ENCODE results near the gene ABHD12B. TPM values are rescaled to one million over a fixed set of nuclear protein-coding genes. Genes with fewer than 3 reads are reported as not detected.
"Not testable (repeated sequence)": the region's sequence is repeated elsewhere in the genome, so short reads cannot be mapped to it uniquely, and the experiment has no call there.

ABHD12B gene
- total and polyA plus RNA-seq, 4 donors, result 0.28 to 1.5 (median 0.94) TPM

GRCh38 chr14:50910495-50911420, 38.9 kb downstream of the ABHD12B start:
- H3K9me3 ChIP-seq (ENCODE audit: control insufficient read depth, insufficient read depth, low read length), result no peaks in the 10 kb centered on the region
- DNase-seq (ENCODE audit: low read depth in 4 of 6, low spot score in 6 of 6), result no peak
- H3K27ac ChIP-seq (ENCODE audit: low read depth, low read length), result no peak overlapping the region
- H3K27me3 ChIP-seq (ENCODE audit: control insufficient read depth, insufficient read depth, low read length), result no peaks in the 10 kb centered on the region
- H3K4me3 ChIP-seq (ENCODE audit: low read depth, low read length), result no peak overlapping the region
- H3K36me3 ChIP-seq (ENCODE audit: control insufficient read depth, insufficient read depth, low read length), result peaks cover 8% of the 10 kb centered on the region
- no peaks in the 10 kb centered on the region for H3K4me1 ChIP-seq (ENCODE audit: control insufficient read depth, insufficient read depth, low read length)
- 76% methylated on average over 3 of the region's 5 CpGs for WGBS (ENCODE audit: insufficient coverage)

- peaks cover 10% of the 10 kb centered on the region for H3K36me3 ChIP-seq (ENCODE audit: control insufficient read depth, insufficient read depth, low read length)
- H3K27ac ChIP-seq (ENCODE audit: low read depth, low read length), result no peak overlapping the region
- WGBS (ENCODE audit: insufficient coverage), result 91% methylated on average over 4 of the region's 6 CpGs
Observed at GRCh38 chr14:50917449-50917848, 45.6 kb downstream of the ABHD12B start.

GRCh38 chr14:50919524-50919923, 47.7 kb downstream of the ABHD12B start:
- not testable (repeated sequence) for H3K27ac ChIP-seq (ENCODE audit: low read depth, low read length); H3K4me1 ChIP-seq (ENCODE audit: control insufficient read depth, insufficient read depth, low read length); H3K36me3 ChIP-seq (ENCODE audit: control insufficient read depth, insufficient read depth, low read length); H3K27me3 ChIP-seq (ENCODE audit: control insufficient read depth, insufficient read depth, low read length); H3K4me3 ChIP-seq (ENCODE audit: low read depth, low read length); H3K9me3 ChIP-seq (ENCODE audit: control insufficient read depth, insufficient read depth, low read length); DNase-seq (ENCODE audit: low read depth in 4 of 6, low spot score in 6 of 6)
- no CpG with 5 or more reads among the region's 5 CpGs for WGBS (ENCODE audit: insufficient coverage)

More at GRCh38 chr14:50917449-50917848, 45.6 kb downstream of the ABHD12B start:
- no peak for DNase-seq (ENCODE audit: low read depth in 4 of 6, low spot score in 6 of 6)
- H3K4me1 ChIP-seq (ENCODE audit: control insufficient read depth, insufficient read depth, low read length), result no peaks in the 10 kb centered on the region
- H3K4me3 ChIP-seq (ENCODE audit: low read depth, low read length), result no peak overlapping the region
- H3K9me3 ChIP-seq (ENCODE audit: control insufficient read depth, insufficient read depth, low read length), result no peaks in the 10 kb centered on the region
- H3K27me3 ChIP-seq (ENCODE audit: control insufficient read depth, insufficient read depth, low read length), result no peaks in the 10 kb centered on the region

- DNase-seq (ENCODE audit: low read depth in 4 of 6, low spot score in 6 of 6), result no peak
- peaks cover 5% of the 10 kb centered on the region for H3K36me3 ChIP-seq (ENCODE audit: control insufficient read depth, insufficient read depth, low read length)
Observed at GRCh38 chr14:50920482-50921230, 48.8 kb downstream of the ABHD12B start.

GRCh38 chr14:50922803-50923202, 51.0 kb downstream of the ABHD12B start:
- Histone ChIP-seq H3K36me3 (ENCODE audit: control insufficient read depth, insufficient read depth, low read length) (no peaks in the 10 kb centered on the region), H3K27ac (ENCODE audit: low read depth, low read length) (no peak overlapping the region), H3K4me1 (ENCODE audit: control insufficient read depth, insufficient read depth, low read length) (no peaks in the 10 kb centered on the region), H3K9me3 (ENCODE audit: control insufficient read depth, insufficient read depth, low read length) (no peaks in the 10 kb centered on the region), H3K4me3 (ENCODE audit: low read depth, low read length) (no peak overlapping the region), H3K27me3 (ENCODE audit: control insufficient read depth, insufficient read depth, low read length) (no peaks in the 10 kb centered on the region)
- no peak for DNase-seq (ENCODE audit: low read depth in 4 of 6, low spot score in 6 of 6)
- WGBS (ENCODE audit: insufficient coverage), result 94% methylated on average over 2 of the region's 2 CpGs

More at GRCh38 chr14:50920482-50921230, 48.8 kb downstream of the ABHD12B start:
- Histone ChIP-seq H3K27me3 (ENCODE audit: control insufficient read depth, insufficient read depth, low read length) (no peaks in the 10 kb centered on the region), H3K4me1 (ENCODE audit: control insufficient read depth, insufficient read depth, low read length) (no peaks in the 10 kb centered on the region), H3K9me3 (ENCODE audit: control insufficient read depth, insufficient read depth, low read length) (no peaks in the 10 kb centered on the region), H3K27ac (ENCODE audit: low read depth, low read length) (no peak overlapping the region), H3K4me3 (ENCODE audit: low read depth, low read length) (no peak overlapping the region)
- 63% methylated on average over 6 of the region's 9 CpGs for WGBS (ENCODE audit: insufficient coverage)

GRCh38 chr14:50924236-50924635, 52.4 kb downstream of the ABHD12B start:
- Histone ChIP-seq H3K27me3 (ENCODE audit: control insufficient read depth, insufficient read depth, low read length) (no peaks in the 10 kb centered on the region), H3K9me3 (ENCODE audit: control insufficient read depth, insufficient read depth, low read length) (no peaks in the 10 kb centered on the region), H3K4me1 (ENCODE audit: control insufficient read depth, insufficient read depth, low read length) (no peaks in the 10 kb centered on the region), H3K27ac (ENCODE audit: low read depth, low read length) (no peak overlapping the region), H3K4me3 (ENCODE audit: low read depth, low read length) (no peak overlapping the region), H3K36me3 (ENCODE audit: control insufficient read depth, insufficient read depth, low read length) (no peaks in the 10 kb centered on the region)
- 82% methylated on average over 3 of the region's 6 CpGs for WGBS (ENCODE audit: insufficient coverage)
- DNase-seq (ENCODE audit: low read depth in 4 of 6, low spot score in 6 of 6), result no peak

- Histone ChIP-seq H3K36me3 (ENCODE audit: control insufficient read depth, insufficient read depth, low read length) (no peaks in the 10 kb centered on the region), H3K4me1 (ENCODE audit: control insufficient read depth, insufficient read depth, low read length) (no peaks in the 10 kb centered on the region)
- WGBS (ENCODE audit: insufficient coverage), result no CpG with 5 or more reads among the region's 4 CpGs
Observed at GRCh38 chr14:50924843-50925242, 53.0 kb downstream of the ABHD12B start.

GRCh38 chr14:50926851-50927386, 55.1 kb downstream of the ABHD12B start:
- WGBS (ENCODE audit: insufficient coverage), result 90% methylated on average over 1 of the region's 3 CpGs
- Histone ChIP-seq H3K4me3 (ENCODE audit: low read depth, low read length) (no peak overlapping the region), H3K9me3 (ENCODE audit: control insufficient read depth, insufficient read depth, low read length) (no peaks in the 10 kb centered on the region), H3K36me3 (ENCODE audit: control insufficient read depth, insufficient read depth, low read length) (no peaks in the 10 kb centered on the region), H3K27me3 (ENCODE audit: control insufficient read depth, insufficient read depth, low read length) (no peaks in the 10 kb centered on the region), H3K4me1 (ENCODE audit: control insufficient read depth, insufficient read depth, low read length) (no peaks in the 10 kb centered on the region), H3K27ac (ENCODE audit: low read depth, low read length) (no peak overlapping the region)
- DNase-seq (ENCODE audit: low read depth in 4 of 6, low spot score in 6 of 6), result no peak

More at GRCh38 chr14:50924843-50925242, 53.0 kb downstream of the ABHD12B start:
- H3K27ac ChIP-seq (ENCODE audit: low read depth, low read length), result no peak overlapping the region
- no peaks in the 10 kb centered on the region for H3K27me3 ChIP-seq (ENCODE audit: control insufficient read depth, insufficient read depth, low read length)
- no peaks in the 10 kb centered on the region for H3K9me3 ChIP-seq (ENCODE audit: control insufficient read depth, insufficient read depth, low read length)
- H3K4me3 ChIP-seq (ENCODE audit: low read depth, low read length), result no peak overlapping the region
- no peak for DNase-seq (ENCODE audit: low read depth in 4 of 6, low spot score in 6 of 6)

- 98% methylated on average over 5 of the region's 6 CpGs for WGBS (ENCODE audit: insufficient coverage)
- DNase-seq (ENCODE audit: low read depth in 4 of 6, low spot score in 6 of 6), result no peak
- Histone ChIP-seq H3K36me3 (ENCODE audit: control insufficient read depth, insufficient read depth, low read length) (no peaks in the 10 kb centered on the region), H3K9me3 (ENCODE audit: control insufficient read depth, insufficient read depth, low read length) (no peaks in the 10 kb centered on the region), H3K27me3 (ENCODE audit: control insufficient read depth, insufficient read depth, low read length) (no peaks in the 10 kb centered on the region), H3K27ac (ENCODE audit: low read depth, low read length) (no peak overlapping the region), H3K4me1 (ENCODE audit: control insufficient read depth, insufficient read depth, low read length) (no peaks in the 10 kb centered on the region), H3K4me3 (ENCODE audit: low read depth, low read length) (no peak overlapping the region)
Observed at GRCh38 chr14:50928002-50928635, 56.3 kb downstream of the ABHD12B start.

All from spinal cord (tissue), 10 donors.